C4-2B (cell line): ENCODE results near the gene PRPS2.

Experiments used
- CTCF ChIP-seq: fragments of 450-650 bp; conservative IDR thresholded peaks from 2 replicates; pipeline ENCODE4 v1.5.1; 2017; ENCODE audit warnings: mild to moderate bottlenecking
- ZFX ChIP-seq: fragments of 450-650 bp; IDR thresholded peaks from 2 replicates; pipeline ENCODE4 v1.6.1; 2017

DNA sequence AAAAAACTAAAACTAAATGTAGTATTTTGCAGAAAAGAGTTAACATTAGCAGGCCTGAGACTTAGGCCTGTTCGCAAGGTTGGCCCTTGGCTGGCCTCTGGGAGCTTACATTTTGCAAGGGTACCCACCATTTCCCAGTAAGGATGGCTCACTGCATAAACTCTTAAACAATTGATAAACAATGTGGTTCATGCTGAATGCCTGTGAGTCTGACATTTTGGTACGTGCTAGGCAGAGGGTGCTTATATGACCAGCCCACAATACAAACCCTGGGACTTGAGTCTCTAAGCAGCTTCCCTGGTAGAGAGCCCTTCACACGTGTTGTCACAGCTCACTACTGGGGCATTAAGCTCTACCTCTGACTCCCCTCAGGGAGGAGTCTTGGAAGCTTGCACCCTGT, 7.4 kb downstream of the PRPS2 start:
- TF ChIP-seq CTCF: no peak
- no peak for TF ChIP-seq ZFX
